Endothelial cell of umbilical vein (primary cell): ENCODE measurements around the gene RAP1GDS1. TPM values are rescaled to one million over a fixed set of nuclear protein-coding genes. Genes with fewer than 3 reads are reported as not detected.

Source experiments
- BruUV-seq: library from RNA; stranded (reverse); fragments of 400-500 nt; replicated peaks from 2 replicates; lab custom pipeline; 2021; lab: Mats Ljungman, UMichigan
- CTCF ChIA-PET: fragments of 300-600, 350-600 bp; sonication (Branson Sonifier 250); formaldehyde crosslinking; loops from one replicate; lab custom pipeline; 2021; ENCODE audit warnings: antibody characterized with exemption, inconsistent platforms; lab: Charles Lee
- POLR2A ChIA-PET: fragments of 300-600, 350-600 bp; sonication (Branson Sonifier 250); formaldehyde crosslinking; loops from one replicate; lab custom pipeline; 2021; ENCODE audit warnings: antibody characterized with exemption, inconsistent platforms; lab: Charles Lee
- DNase-seq: peaks from one replicate; pipeline ENCODE4 v3.0.0-alpha.2; 2011; ENCODE audit warnings: low read depth, low spot score
- FAIRE-seq: peaks from 2 replicates; lab custom pipeline; 2011; peaks lifted over from hg19 to GRCh38; lab: Jason Lieb, UNC
- H2AFZ ChIP-seq: 2 replicates; pipeline ENCODE4 v1.6.0; 2012; ENCODE audit warnings: low read depth, low read length, control low read depth, inconsistent platforms
- H3K27ac ChIP-seq: 2 replicates; pipeline ENCODE4 v1.5.1; 2011; ENCODE audit warnings: low read depth, mild to moderate bottlenecking, control low read depth, low read length, moderate library complexity; ENCODE audit not compliant: insufficient read depth
- H3K27me3 ChIP-seq, 2 experiments: 2 replicates each; pipeline versions ENCODE4 v1.6.0 to v1.6.1; 2011; ENCODE audit warnings: low read length in 2 of 2, mixed read lengths in 1 of 2; ENCODE audit not compliant: control insufficient read depth in 2 of 2, insufficient read depth in 2 of 2
- H3K36me3 ChIP-seq, 2 experiments: 2 replicates in 1 of 2; 3 replicates in 1 of 2; pipeline ENCODE4 v1.5.1; 2011; ENCODE audit warnings: low read length in 2 of 2, mild to moderate bottlenecking in 1 of 2, moderate library complexity in 1 of 2; ENCODE audit not compliant: control insufficient read depth in 2 of 2, insufficient read depth in 2 of 2; ENCODE audit errors: extremely low read depth in 1 of 2
- H3K4me1 ChIP-seq: 3 replicates; pipeline ENCODE4 v1.5.1; 2011; ENCODE audit warnings: mild to moderate bottlenecking, low read length; ENCODE audit not compliant: control insufficient read depth, insufficient read depth; ENCODE audit errors: extremely low read depth
- H3K4me2 ChIP-seq: 2 replicates; pipeline ENCODE4 v1.6.1; 2011; ENCODE audit warnings: low read length, control low read depth, mixed read lengths; ENCODE audit not compliant: insufficient read depth
- H3K4me3 ChIP-seq, 3 experiments: fragments of 200-600 bp in 1 of 3; sonication (generic), shearing (Covaris generic) in 1 of 3; replicated peaks in 1 of 3; 2 replicates each; pipeline ENCODE4 v1.5.1; 2011 to 2016; ENCODE audit warnings: control low read depth in 3 of 3, low read length in 3 of 3, mild to moderate bottlenecking in 2 of 3, inconsistent platforms in 1 of 3, low read depth in 1 of 3, moderate library complexity in 1 of 3; ENCODE audit not compliant: insufficient read depth in 1 of 3
- H3K79me2 ChIP-seq: 2 replicates; pipeline ENCODE4 v1.6.0; 2012; ENCODE audit warnings: low read length, inconsistent platforms; ENCODE audit not compliant: control insufficient read depth, insufficient read depth
- H3K9ac ChIP-seq: replicated peaks from 2 replicates; pipeline ENCODE3; 2011; ENCODE audit warnings: low read length, control low read depth; ENCODE audit not compliant: insufficient read depth; ENCODE audit errors: extremely low read depth
- H3K9me1 ChIP-seq: replicated peaks from 3 replicates; pipeline ENCODE4 v1.6.0; 2011; ENCODE audit warnings: mild to moderate bottlenecking, low read length; ENCODE audit not compliant: control insufficient read depth, insufficient read depth; ENCODE audit errors: extremely low read depth
- H3K9me3 ChIP-seq: replicated peaks from 2 replicates; pipeline ENCODE4 v1.5.1; 2012; ENCODE audit warnings: low read length, inconsistent platforms; ENCODE audit not compliant: control insufficient read depth, insufficient read depth
- H4K20me1 ChIP-seq: replicated peaks from 2 replicates; pipeline ENCODE3; 2011; ENCODE audit warnings: mild to moderate bottlenecking, low read length; ENCODE audit not compliant: control insufficient read depth, insufficient read depth; ENCODE audit errors: extremely low read depth
- CTCF ChIP-seq, 2 donors: IDR thresholded peaks; 1 replicate in 1 of 2; 2 replicates in 1 of 2; pipeline ENCODE4 v1.5.1; 2011; ENCODE audit warnings: low read length in 2 of 2, mild to moderate bottlenecking in 2 of 2, moderate library complexity in 2 of 2, control low read depth in 1 of 2, inconsistent platforms in 1 of 2, low read depth in 1 of 2; ENCODE audit not compliant: insufficient read depth in 1 of 2; ENCODE audit errors: extremely low read depth in 1 of 2
- EZH2 ChIP-seq: IDR thresholded peaks from 2 replicates; pipeline ENCODE4 v1.6.1; 2012; ENCODE audit warnings: borderline replicate concordance, low read depth, mild to moderate bottlenecking, moderate library complexity, low read length, inconsistent platforms; ENCODE audit not compliant: severe bottlenecking
- FOS ChIP-seq: IDR thresholded peaks from 2 replicates; pipeline ENCODE4 v1.6.1; 2011; ENCODE audit warnings: mild to moderate bottlenecking, low read length, moderate library complexity, borderline replicate concordance; ENCODE audit not compliant: insufficient read depth
- GATA2 ChIP-seq: IDR thresholded peaks from 2 replicates; pipeline ENCODE4 v1.7.0; 2011; ENCODE audit warnings: low read depth, mild to moderate bottlenecking, moderate library complexity, mixed read lengths, low read length; ENCODE audit not compliant: insufficient read length, insufficient read depth
- JUN ChIP-seq: IDR thresholded peaks from 2 replicates; pipeline ENCODE4 v1.6.1; 2011; ENCODE audit warnings: borderline replicate concordance, low read depth; ENCODE audit not compliant: insufficient read length, insufficient read depth
- MYC ChIP-seq: IDR thresholded peaks from one replicate; pipeline ENCODE4 v1.6.1; 2011; ENCODE audit warnings: mild to moderate bottlenecking, low read depth, low read length
- POLR2A ChIP-seq: IDR thresholded peaks from 2 replicates; pipeline ENCODE4 v1.6.1; 2012; ENCODE audit warnings: low read depth, mild to moderate bottlenecking, control low read depth, low read length
- POLR2AphosphoS5 ChIP-seq: IDR thresholded peaks from 2 replicates; pipeline ENCODE4 v1.6.1; 2012; ENCODE audit warnings: low read depth, mild to moderate bottlenecking, control low read depth, low read length, moderate library complexity; ENCODE audit not compliant: insufficient read depth
- dilution Hi-C: fragments of 300-500 bp; cut with MboI; formaldehyde crosslinking; loops from one replicate; pipeline ENCODE4 v1.15.0; 2019; ENCODE audit warnings: low sequenced_read_pairs; ENCODE audit not compliant: extremely low pct_ligation_motif_present
- intact Hi-C: fragments of 100-400 bp; cut with micrococcal nuclease; formaldehyde crosslinking; loops from one replicate; pipeline ENCODE4 v1.10.0; 2022
- polyA plus RNA-seq, 4 experiments: library from polyadenylated mRNA; depleted of rRNA in 3 of 4; stranded (reverse) in 3 of 4; unstranded in 1 of 4; fragments of >200 nt; gene quantifications; 2 replicates each; pipeline versions ENCODE4 v1.2.1 to v1.2.3, GENCODE V29; 2011 to 2012; ENCODE audit warnings: missing spikeins in 1 of 4
- total RNA-seq: library from RNA; stranded (reverse); gene quantifications from 2 replicates; pipeline ENCODE4 v1.2.3, GENCODE V29; 2021
- TF ChIP-seq, protein P1 (sequence below): IDR thresholded peaks from 2 replicates; pipeline ENCODE4 v1.6.1; 2011; ENCODE audit not compliant: insufficient read depth, insufficient read length

Gene RAP1GDS1
- total and polyA plus RNA-seq, 2 donors (not counting 3 experiments of a cell fraction or from before 2014, with no cell fraction given) = 17.6 to 52.8 TPM

DNA sequence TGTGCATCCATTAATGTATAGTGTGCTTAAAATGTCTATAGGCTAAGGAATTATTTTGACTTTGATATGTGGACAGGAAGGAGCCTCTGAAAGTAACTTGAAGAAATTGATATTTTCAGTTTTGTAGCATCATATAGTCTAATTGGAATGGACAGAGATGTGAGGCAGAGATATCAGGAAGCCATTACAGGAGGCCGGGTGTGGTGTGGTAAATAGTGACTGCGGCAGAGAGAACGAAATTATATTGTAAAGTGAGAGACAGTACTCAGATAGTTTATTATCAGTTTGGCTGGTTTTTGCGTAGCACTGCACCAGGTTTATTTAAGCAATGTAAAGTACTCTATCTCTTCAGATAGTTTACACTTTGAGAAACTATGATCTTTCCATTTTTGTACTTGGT, 98.5 kb downstream of the RAP1GDS1 start:
- Histone ChIP-seq H3K79me2 (no peaks in the 10 kb centered on the region), H3K27me3 (no peaks in the 10 kb centered on the region), H3K9ac (no peak overlapping the region), H3K4me2 (no peak overlapping the region), H3K4me1 (peaks cover 10% of the 10 kb centered on the region), H4K20me1 (no peaks in the 10 kb centered on the region), H3K36me3 (peaks cover 0 to 2% of the 10 kb centered on the region in 2 experiments), H2AFZ (no peak overlapping the region), H3K9me1 (no peaks in the 10 kb centered on the region), H3K9me3 (no peaks in the 10 kb centered on the region), H3K4me3 (no peak overlapping the region), H3K27ac (no peak overlapping the region)
- no peak for FAIRE-seq
- ChIA-PET POLR2A (no interaction called here), CTCF (no interaction called here)
- intact Hi-C loops (no loop called here), dilution Hi-C loops (no loop called here)
- TF ChIP-seq JUN (no peak), POLR2A (no peak), POLR2AphosphoS5 (no peak), EZH2 (no peak), CTCF (IDR thresholded peaks at IDR 0.05; ENCODE audit: extremely low read depth in 1 of 2, insufficient read depth in 1 of 2, low read depth in 1 of 2, low read length in 2 of 2) (no peak), FOS (no peak), GATA2 (no peak), MYC (no peak)
- TF ChIP-seq, protein P1, sequence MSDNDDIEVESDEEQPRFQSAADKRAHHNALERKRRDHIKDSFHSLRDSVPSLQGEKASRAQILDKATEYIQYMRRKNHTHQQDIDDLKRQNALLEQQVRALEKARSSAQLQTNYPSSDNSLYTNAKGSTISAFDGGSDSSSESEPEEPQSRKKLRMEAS = no peak
- no peak for DNase-seq
- BruUV-seq = no TSS peak
